ENCODE results near the gene ANTXR1.

Gene ANTXR1

GRCh38 chr2:69188182-69188900 lies 175.4 kb downstream of the ANTXR1 start:
- DNase-seq = no peak

GRCh38 chr2:69190743-69191404 lies 177.9 kb downstream of the ANTXR1 start:
- DNase-seq = no peak

- no peak for DNase-seq
Observed at GRCh38 chr2:69191634-69192033, 178.7 kb downstream of the ANTXR1 start.

GRCh38 chr2:69192176-69192945 lies 179.4 kb downstream of the ANTXR1 start:
- DNase-seq = no peak

- no peak for DNase-seq
Observed at GRCh38 chr2:69195706-69196105, 182.7 kb downstream of the ANTXR1 start.

- DNase-seq = no peak
Observed at GRCh38 chr2:69196327-69197117, 183.5 kb downstream of the ANTXR1 start.

GRCh38 chr2:69200107-69200520 lies 187.1 kb downstream of the ANTXR1 start:
- DNase-seq = no peak

- no peak for DNase-seq
Observed at GRCh38 chr2:69201259-69201658, 188.3 kb downstream of the ANTXR1 start.

GRCh38 chr2:69202327-69202726 lies 189.3 kb downstream of the ANTXR1 start:
- DNase-seq = no peak

GRCh38 chr2:69203166-69203985 lies 190.4 kb downstream of the ANTXR1 start:
- no peak for DNase-seq

GRCh38 chr2:69204654-69205053 lies 191.7 kb downstream of the ANTXR1 start:
- no peak for DNase-seq

GRCh38 chr2:69205076-69205475 lies 192.1 kb downstream of the ANTXR1 start:
- no peak for DNase-seq

GRCh38 chr2:69205491-69205890 lies 192.5 kb downstream of the ANTXR1 start:
- no peak for DNase-seq

GRCh38 chr2:69208023-69208595 lies 195.1 kb downstream of the ANTXR1 start:
- DNase-seq = no peak

GRCh38 chr2:69209482-69209881 lies 196.5 kb downstream of the ANTXR1 start:
- DNase-seq = no peak

GRCh38 chr2:69210385-69210784 lies 197.4 kb downstream of the ANTXR1 start:
- no peak for DNase-seq

GRCh38 chr2:69211048-69211447 lies 198.1 kb downstream of the ANTXR1 start:
- DNase-seq = no peak

- DNase-seq = no peak
Observed at GRCh38 chr2:69211686-69212085, 198.7 kb downstream of the ANTXR1 start.

- DNase-seq = no peak
Observed at GRCh38 chr2:69212238-69213028, 199.5 kb downstream of the ANTXR1 start.

- no peak for DNase-seq
Observed at GRCh38 chr2:69213201-69213600, 200.2 kb downstream of the ANTXR1 start.

- DNase-seq = no peak
Observed at GRCh38 chr2:69213782-69214181, 200.8 kb downstream of the ANTXR1 start.

All from CD4-positive, alpha-beta T cell treated with Interleukin-17A for 4 hours (primary cell).